Measurements from ENCODE around the gene PCP2.

PCP2 gene

DNA sequence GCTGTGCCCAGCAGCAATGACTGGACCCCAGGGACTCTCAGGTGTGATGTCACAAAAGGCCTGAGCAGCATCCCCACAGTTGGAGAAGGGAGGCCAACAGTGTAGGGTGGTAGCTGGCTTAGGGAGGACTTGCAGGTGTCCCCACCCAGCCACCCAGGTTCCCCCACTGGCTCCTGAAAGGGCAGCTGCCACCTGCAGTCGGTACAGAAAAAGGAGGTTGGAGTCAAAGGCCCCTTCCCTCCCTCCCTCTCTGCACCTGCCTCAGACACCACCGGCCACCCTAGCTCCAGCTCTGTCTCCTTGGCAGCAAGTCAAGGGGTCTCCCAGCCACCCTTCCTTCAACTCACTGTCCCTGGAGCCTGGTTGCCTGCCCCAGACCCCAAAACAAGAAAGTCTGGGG lies at the start of gene PCP2:
Gene PCP2, minus strand, starts transcription at position 22 of the 400 bp plus-strand sequence. CDS start 262 bp downstream, outside the sequence.
- DNase-seq = no peak

DNA sequence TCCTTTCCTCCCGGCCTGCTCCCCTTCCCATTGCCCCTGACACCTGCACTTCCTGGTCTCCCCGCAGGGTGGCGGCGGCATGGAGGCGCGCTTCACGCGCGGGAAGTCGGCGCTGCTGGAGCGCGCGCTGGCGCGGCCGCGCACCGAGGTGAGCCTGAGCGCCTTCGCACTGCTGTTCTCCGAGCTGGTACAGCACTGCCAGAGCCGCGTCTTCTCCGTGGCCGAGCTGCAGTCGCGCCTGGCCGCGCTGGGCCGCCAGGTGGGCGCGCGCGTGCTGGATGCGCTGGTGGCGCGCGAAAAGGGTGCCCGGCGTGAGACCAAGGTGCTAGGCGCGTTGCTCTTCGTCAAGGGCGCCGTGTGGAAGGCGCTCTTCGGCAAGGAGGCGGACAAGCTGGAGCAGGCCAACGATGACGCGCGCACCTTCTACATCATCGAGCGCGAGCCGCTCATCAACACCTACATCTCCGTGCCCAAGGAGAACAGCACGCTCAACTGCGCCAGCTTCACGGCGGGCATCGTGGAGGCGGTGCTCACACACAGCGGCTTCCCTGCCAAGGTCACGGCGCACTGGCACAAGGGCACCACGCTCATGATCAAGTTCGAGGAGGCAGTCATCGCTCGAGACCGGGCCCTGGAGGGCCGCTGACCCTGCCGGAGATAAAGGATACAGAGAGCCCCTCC lies 48.8 kb upstream of the PCP2 start:
- DNase-seq = peak in 7 of 51 donors; percentile 8 to 58 (median 25)

DNA sequence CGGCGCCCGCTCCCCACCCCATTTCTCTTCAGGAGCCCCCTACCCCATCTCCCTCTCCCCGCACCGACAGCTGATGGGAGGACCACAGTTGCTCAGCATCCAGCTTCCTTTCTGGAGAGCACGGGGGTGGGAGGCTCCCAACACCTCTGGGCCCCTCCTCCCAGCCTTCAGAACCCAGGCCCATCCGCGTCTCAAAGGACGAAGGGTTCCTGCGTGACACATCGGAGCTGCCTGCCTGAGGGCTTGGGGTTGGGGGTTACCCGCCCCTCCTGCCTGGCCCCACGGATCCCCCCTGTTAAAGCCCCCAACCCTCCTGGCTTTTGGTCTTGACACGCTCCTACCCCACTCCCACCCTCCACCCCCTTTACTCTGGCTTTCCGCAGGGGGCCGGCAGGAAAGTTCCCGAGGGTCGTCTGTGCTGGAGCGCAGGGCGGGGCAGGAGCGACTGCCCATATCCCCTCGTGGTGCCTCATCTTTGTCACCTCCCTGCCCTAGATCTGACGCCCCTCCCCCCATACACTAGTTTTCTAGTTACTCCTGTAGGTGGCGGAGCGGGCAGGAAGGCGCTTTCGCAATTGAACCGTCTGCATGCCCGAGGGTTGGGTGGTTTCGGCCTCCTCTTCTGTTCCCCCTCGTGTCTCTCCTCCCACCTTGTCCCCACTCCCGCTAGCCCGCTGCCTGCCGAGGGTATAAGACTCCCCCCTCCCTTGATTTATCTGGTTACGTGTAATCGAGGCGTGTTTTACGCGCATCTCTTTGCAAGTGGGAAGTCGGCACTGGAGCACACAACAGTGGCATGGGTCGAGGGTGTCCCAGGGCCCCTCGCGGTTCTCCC lies 48.0 kb upstream of the PCP2 start:
- peak in 46 of 51 donors; percentile 4 to 72 (median 43) for DNase-seq

DNA sequence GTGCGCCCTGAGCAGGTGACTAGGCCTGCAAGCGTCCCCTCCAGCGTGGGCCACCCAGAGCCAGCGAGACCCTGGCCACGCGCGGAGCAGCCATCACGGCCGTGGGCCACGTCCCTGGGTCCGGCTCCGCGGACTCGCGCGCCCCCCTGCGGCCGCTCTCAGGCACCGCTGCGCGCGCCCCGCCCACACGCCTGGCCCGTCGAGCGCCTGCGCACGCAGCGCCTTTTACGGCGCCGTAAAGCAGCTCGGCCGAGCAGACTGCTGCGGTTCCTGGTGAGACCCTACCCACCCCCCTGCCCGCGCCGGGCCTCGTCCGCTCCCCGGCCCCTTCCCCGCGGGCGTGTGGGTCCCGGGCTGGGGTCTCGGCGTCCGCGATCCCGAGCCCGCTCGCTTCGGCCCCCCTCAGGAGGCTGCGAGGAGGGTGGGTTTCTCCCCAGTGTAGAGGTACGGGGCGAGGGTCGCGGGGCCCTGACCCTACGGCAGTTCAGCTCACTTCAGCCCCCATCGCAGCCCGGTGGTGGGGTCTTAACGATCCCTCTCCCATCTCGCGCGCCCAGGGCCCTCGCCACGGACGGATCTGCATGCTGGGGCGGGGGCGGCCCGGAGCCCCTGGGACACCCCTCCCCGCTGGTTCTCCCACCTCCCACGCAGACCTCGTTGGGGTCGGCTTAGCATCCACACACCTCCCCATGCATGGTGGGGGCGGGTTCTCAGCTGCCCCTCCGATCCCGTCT lies 47.3 kb upstream of the PCP2 start, which contains the start of gene TRAPPC5:
Gene TRAPPC5, plus strand, starts transcription at position 228 of the 734 bp plus-strand sequence. CDS start 1,421 bp downstream, outside the sequence.
- peak; percentile 12 to 93 (median 74) for DNase-seq

DNA sequence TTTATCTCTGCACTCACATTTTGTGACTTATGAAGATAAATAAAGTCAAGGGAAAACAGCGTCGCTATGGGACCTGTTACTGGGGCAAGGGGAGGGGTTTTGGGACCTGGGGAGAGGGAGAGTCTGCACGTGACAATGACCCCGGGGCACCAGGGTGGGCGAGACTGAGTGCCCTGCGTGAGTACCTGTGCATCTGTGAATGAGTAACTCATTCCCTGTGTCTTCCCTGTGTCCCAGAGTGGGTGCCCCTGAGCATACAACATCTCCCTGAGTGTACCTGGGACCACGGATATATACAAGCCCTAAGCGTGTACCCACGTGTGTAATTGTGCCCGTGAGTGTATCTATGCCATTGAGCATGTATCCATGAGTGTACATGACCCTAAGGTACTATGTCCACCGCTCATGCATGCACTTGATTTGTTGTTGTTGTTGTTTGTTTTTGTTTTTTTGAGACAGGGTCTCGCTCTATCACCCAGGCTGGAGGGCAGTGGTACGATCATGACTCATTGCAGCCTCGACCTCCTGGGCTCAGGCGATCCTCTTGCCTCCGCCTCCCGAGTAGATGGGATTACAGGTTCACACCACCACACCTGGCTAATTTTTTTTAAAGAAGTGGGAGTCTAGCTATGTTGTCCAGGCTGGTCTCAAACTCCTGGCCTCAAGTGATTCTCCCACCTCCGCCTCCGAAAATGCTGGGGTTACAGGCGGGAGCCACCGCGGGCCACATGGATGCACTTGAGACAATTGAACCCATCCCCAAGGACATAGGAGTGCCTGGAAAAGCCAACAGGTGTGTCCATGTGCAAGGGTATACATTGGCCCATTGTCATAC lies 46.5 kb upstream of the PCP2 start:
- DNase-seq = no peak

DNA sequence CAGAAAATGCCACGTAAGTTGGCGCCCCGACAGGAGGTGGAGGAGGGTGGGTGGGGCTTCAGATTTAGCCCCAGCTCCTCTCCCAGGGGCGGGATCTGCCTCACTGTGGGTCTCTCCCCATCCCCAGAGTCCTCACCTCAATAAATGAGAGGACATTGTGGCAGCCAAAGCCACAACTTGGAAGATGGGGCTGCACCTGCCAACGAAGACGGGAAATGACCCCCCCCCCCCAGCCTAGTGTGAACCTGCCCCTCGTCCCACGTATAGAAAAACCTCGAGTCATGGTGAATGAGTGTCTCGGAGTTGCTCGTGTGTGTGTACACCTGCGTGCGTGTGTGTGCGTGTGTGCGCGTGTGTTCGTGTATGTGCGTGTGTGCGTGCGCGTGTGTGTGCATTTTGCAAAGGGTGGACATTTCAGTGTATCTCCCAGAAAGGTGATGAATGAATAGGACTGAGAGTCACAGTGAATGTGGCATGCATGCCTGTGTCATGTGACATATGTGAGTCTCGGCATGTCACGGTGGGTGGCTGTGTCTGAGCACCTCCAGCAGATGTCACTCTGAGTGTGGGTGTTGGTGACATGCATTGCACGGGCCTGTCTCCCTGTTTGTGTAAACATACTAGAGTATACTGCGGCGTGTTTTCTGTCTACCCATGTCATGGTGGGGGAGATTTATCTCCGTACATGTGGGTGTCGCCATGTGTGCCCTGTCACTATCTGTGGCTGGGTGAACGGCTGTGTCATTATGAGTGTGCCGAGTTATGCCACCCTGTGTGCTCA lies 45.6 kb upstream of the PCP2 start:
- peak in 7 of 51 donors; percentile 0 to 32 (median 8) for DNase-seq

DNA sequence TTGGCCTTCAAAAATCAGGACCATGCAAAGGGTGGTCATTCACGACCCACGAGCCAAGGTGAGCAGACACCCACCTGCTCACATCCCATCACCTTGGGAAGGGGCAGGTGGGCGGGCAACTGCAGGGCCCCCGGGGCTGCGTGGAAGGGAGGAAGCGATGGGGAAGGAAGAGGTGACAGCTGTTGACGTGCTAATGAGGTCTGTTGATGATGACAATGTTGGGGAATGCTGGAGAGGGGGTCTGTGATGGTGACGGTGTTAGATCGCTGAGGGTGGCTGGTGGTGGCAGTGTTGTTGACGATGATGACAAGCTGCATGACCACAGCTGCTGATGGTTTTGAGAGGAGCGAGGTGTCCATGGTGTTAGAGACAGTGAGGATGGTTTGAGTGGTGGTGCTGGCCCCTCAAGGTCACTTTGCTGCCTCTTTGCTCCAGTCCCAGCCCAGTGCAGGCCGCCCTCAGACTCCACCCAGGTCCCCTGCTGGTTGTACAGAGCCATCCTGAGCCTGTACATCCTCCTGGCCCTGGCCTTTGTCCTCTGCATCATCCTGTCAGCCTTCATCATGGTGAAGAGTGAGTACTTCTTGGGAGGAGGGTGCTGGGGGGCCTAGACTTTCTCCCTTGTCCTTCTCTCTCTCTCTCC lies 44.3 kb upstream of the PCP2 start:
- DNase-seq = no peak

DNA sequence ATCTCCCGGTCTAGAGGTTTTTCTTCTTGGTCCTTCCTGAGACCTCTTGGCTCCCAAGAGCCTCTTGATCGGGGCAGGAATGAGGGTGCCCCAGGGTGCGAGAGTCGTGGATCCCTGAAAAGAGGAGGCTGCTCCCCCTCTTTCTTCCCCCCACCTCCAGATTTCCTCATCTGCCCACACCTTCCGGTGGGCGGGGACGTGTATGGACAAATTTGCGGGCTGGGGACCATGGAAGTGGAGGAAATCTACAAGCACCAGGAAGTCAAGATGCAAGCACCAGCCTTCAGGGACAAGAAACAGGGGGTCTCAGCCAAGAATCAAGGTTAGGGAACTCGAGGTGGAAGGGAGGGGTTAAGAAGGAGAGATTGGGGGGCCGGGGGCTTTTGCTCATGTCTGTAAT lies 43.3 kb upstream of the PCP2 start, which contains the start of gene MCEMP1:
Gene MCEMP1, plus strand, starts transcription at position 237 of the 400 bp plus-strand sequence. Its CDS starts 31 bp downstream, at position 268.
- no peak for DNase-seq

DNA sequence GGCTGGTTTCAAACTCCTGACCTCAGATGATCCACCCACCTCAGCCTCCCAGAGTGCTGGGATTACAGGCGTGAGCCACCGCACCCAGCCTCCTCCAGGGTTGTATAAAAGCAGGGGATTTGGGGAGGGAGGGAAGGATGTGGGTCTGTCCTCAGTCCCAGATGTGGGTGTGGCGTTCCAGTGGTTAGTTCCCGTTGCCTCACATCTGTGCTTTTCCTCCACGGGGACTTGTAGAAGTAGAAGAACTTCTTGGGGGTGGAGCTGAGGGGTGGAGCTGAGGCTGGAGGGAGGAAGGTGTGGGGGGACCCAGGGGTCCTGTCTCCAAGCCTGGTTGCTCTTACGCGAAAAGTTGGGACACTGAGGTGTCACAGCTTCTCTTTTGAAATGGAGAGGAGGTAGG lies 42.9 kb upstream of the PCP2 start:
- no peak for DNase-seq

DNA sequence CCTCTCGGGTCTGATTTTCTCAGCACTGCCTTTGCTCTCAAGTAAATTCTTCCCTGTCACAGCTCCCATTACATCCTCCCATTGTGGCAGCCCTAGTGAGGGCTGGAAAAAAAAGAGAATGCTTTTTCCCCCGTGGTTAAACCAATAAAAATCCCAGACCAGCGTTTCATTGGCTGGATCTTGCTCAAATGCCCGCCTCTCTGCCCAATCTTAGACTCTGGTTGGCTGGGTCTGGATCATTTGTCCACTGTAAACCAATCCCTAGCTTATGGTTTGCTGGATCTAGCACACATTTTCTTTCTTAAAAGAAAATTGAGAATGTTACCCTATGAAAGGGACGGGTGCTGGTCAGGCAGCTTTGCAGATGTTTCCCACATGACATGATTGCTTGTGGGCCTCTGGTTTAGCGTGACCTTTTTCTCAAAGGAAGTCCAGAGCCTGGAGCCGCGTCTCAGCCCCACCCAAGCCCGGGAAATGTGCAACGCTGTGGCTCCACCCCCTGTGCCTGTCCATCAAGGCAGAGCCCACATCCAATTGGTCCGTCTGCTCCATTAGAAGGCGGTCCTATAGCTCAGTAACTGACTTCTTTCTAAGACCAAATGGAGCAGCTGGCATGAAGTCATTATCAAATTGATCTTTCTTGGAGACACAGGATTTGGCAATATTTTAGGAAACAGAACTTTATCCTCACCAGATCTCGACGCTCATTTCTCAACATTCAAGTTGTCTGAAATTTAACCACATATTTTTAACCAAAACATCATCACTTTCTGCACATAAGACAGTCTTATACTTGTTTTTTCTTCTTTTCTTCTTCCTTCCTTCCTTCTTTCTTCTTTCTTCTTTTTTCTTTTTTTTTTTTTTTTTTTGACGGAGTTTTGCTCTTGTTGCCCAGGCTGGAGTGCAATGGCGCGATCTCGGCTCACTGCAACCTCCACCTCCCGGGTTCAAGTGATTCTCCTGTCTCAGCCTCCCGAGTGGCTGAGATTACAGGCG lies 40.8 kb upstream of the PCP2 start:
- DNase-seq = peak in 8 of 51 donors; percentile 2 to 47 (median 8)

DNA sequence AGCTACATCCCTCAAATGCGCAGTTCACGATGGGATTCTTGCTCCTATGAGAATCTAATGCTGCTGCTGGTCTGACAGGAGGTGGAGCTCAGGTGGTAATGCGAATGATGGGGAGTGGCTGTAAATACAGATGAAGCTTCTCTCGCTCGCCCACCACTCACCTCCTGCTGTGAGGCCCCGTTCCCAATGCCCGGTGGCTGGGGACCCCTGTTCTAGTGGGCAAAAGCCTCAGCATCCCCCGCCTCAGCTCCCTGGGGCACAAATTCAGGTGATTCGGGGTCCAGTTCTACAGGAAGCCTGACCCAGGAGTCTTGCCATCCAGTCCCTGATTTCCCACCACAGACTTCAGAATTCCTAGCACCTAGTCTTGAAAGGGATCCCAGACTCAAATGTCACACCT lies 39.0 kb upstream of the PCP2 start:
- no peak for DNase-seq

DNA sequence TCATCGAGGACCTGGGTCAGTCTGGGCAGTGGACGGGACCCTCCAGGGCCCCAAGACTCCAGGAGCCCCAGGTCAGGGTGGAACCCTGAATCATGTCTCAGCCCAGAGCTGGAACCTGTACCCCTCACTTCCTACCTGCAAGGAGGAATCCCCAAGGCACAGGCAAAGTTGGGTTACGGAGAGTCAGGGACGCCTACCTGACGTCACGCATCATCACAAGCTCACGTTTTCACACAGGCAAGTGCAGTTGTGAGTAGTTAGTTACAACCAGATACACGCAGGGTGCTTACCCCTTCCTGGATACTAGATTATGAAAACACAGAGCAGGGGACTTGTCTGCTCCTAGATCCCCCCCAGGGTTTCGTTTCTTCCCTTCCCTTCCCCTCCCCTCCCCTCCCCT lies 37.3 kb upstream of the PCP2 start:
- no peak for DNase-seq

DNA sequence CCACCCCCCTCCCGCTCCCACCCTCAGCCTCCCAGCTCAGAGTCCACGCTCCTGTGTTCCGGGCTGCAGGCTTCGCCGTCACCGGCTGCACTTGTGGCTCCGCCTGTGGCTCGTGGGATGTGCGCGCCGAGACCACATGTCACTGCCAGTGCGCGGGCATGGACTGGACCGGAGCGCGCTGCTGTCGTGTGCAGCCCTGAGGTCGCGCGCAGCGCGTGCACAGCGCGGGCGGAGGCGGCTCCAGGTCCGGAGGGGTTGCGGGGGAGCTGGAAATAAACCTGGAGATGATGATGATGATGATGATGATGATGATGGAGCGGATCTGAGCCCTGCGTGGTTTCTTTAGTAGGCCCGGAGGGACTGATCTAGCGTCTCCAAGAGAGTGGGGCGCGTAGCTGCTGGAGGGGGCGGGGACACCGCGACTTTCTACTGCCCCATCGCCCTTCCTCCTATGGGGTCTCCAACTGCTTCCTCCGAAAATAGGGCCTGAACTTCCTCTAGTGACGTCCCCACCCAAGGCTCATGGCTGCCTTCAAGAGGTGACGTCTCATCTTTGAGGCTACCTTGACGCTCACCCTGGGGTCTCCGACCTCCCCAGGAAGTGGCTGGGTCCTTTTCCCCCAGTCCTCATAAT lies 36.7 kb upstream of the PCP2 start:
- DNase-seq = peak in 22 of 51 donors; percentile 2 to 47 (median 22)

DNA sequence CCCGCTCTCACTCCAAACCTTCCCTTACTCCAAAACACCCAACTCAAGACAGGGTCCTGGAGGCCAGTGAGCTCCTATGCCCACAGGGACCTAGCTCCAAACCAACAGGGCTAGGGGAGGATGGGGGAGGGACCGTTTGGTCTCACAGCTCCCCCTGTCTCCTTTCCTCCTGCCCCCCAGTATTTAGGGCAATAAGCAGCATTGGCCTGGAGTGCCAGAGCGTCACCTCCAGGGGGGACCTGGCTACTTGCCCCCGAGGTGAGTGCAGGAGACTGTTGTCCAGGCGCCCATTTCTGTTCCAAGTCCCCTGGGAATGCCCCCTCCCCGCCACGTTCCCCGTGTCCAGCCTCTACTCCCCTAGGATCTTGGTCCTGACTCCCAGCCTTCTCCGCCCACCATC lies 36.1 kb upstream of the PCP2 start:
- DNase-seq = no peak

DNA sequence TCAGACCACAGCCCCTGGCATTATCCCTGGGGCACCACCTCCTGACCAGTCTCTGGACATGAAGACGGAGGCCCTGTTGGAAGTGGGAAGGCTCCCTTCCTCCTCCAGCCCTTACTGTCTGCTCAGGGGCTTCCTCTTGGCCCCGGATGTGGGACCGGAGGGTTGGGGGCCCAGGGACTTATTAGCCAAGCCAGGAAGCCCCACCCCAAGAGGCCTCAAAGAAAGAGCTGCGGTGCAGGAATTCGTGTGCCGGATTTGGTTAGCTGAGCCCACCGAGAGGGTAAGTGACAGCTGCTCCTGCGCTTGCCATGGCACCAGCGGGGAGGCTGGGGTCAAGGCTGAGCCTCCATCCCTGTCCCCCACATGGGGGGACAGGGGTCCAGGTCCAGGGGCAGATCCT lies 35.3 kb upstream of the PCP2 start, which contains the start of gene RETN:
Gene RETN, plus strand, starts transcription at position 208 of the 400 bp plus-strand sequence. CDS start 278 bp downstream, outside the sequence.
- no peak for DNase-seq

DNA sequence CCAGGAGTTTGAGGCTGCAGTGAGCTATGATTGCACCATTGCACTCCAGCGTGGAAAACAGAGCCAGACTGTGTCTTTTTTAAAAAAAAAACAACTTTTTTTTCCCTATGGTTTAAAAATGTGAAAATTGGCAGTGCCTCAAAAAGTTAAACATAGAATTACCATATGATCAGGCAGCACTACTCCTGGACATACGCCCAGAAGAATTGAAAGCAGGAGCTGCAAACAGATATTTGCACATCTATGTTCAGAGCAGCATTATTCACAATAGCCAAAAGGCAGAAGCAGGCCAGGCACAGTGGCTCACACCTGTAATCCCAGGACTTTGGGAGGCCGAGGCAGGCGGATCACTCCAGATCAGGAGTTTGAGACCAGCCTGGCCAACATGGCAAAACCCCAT lies 31.6 kb upstream of the PCP2 start:
- DNase-seq = no peak

DNA sequence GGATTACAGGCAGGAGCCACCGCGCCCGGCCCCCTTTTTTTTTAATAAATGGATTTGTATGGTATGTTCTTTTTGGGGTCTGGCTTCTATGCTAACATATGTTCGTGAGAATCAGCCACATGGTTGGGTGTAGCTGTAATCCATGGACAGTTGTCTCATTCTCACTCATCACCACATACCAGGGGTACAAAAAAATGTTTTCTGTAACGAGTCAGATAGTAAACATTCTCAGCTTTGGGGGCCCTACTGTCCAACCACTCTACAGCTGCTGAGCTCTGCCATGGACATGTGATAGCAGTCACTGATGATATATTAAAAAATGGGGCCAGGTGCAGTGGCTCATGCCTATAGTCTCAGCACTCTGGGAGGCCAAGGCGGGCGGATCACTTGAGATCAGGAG lies 30.2 kb upstream of the PCP2 start:
- no peak for DNase-seq

DNA sequence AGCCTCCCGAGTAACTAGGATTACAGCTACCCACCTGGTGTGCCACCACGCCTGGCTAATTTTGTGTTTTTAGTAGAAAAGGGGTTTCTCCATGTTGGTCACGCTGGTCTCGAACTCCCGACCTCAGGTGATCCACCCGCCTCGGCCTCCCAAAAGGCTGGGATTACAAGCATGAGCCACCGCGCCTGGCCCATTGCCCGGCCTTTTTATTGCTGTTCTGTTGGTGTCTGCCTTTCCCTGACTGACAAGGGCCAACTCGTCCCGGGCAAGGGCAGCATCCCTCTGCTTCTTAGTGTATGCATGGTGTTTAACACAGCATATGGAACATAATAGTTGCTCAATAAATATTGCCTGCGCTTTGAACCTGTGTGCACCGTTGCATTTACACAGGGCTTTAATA lies 29.1 kb upstream of the PCP2 start:
- no peak for DNase-seq

Data from hypothalamus (tissue), 51 donors.